Stimulated activated CD4-positive, alpha-beta T cell treated with anti-CD3 and anti-CD28 coated beads, Interleukin-2, amount 100 ng/mL, for 24 hours (primary cell): ENCODE data around the gene ZNF524.
A peak's percentile ranks its signal among the peaks of the same experiment; 100 is the strongest.

ENCODE experiments used
- DNase-seq, 2 donors: peaks; one replicate each; pipeline ENCODE4 v3.0.0-alpha.2; 2020

ZNF524 gene

GRCh38 chr19:55643887-55644176 is 43.7 kb downstream of the ZNF524 start:
- DNase-seq: no peak

GRCh38 chr19:55644191-55644833 is 44.2 kb downstream of the ZNF524 start:
- no peak for DNase-seq

- DNase-seq: no peak
Observed at GRCh38 chr19:55644842-55645511, 44.9 kb downstream of the ZNF524 start.

GRCh38 chr19:55645512-55645881 is 45.4 kb downstream of the ZNF524 start:
- no peak for DNase-seq

GRCh38 chr19:55646889-55647731 is 47.0 kb downstream of the ZNF524 start:
- no peak for DNase-seq

GRCh38 chr19:55647732-55648584 is 47.9 kb downstream of the ZNF524 start, which contains the start of gene CCDC106:
TSS of gene CCDC106 (plus strand) at chr19:55648212. CDS start at chr19:55649047, 835 bp downstream.
- peak; percentile 49 to 54 for DNase-seq

GRCh38 chr19:55648585-55649267 is 48.6 kb downstream of the ZNF524 start:
- no peak for DNase-seq

GRCh38 chr19:55649268-55650125 is 49.4 kb downstream of the ZNF524 start:
- no peak for DNase-seq

GRCh38 chr19:55650126-55650557 is 50.1 kb downstream of the ZNF524 start:
- no peak for DNase-seq

- DNase-seq: no peak
Observed at GRCh38 chr19:55650602-55651230, 50.6 kb downstream of the ZNF524 start.

- DNase-seq: no peak
Observed at GRCh38 chr19:55651236-55651635, 51.1 kb downstream of the ZNF524 start.

- DNase-seq: no peak
Observed at GRCh38 chr19:55652311-55653128, 52.4 kb downstream of the ZNF524 start.
